HUDEP-2 (cell line): ENCODE data around the gene PEAR1.
A peak's percentile ranks its signal among the peaks of the same experiment; 100 is the strongest.
"Not testable (repeated sequence)": the region's sequence is repeated elsewhere in the genome, so short reads cannot be mapped to it uniquely, and the experiment has no call there.

Experiments
- DNase-seq, 76 experiments: peaks; one replicate each; lab custom pipeline; 2025; ENCODE audit not compliant: unreplicated experiment in 76 of 76; lab: John Stamatoyannopoulos, UW

PEAR1 gene

DNA sequence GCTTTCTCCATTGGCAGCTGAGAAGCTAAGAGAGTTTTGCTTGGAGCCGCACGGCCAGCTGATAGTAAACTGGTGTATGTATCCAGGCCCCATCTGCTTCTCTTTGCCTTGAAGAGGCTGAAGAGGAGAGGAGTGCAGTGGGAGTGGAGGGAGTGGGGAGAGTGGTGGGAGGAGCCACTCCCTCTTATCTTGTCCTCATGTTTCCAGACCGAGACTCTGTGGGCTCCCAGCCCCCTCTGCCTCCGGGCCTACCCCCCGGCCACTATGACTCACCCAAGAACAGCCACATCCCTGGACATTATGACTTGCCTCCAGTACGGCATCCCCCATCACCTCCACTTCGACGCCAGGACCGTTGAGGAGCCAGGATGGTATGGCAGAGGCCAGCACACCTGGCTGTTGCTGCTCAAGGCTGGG, 20.9 kb downstream of the PEAR1 start:
- peak in 58 of 76 experiments; percentile 17 to 84 (median 60) for DNase-seq

DNA sequence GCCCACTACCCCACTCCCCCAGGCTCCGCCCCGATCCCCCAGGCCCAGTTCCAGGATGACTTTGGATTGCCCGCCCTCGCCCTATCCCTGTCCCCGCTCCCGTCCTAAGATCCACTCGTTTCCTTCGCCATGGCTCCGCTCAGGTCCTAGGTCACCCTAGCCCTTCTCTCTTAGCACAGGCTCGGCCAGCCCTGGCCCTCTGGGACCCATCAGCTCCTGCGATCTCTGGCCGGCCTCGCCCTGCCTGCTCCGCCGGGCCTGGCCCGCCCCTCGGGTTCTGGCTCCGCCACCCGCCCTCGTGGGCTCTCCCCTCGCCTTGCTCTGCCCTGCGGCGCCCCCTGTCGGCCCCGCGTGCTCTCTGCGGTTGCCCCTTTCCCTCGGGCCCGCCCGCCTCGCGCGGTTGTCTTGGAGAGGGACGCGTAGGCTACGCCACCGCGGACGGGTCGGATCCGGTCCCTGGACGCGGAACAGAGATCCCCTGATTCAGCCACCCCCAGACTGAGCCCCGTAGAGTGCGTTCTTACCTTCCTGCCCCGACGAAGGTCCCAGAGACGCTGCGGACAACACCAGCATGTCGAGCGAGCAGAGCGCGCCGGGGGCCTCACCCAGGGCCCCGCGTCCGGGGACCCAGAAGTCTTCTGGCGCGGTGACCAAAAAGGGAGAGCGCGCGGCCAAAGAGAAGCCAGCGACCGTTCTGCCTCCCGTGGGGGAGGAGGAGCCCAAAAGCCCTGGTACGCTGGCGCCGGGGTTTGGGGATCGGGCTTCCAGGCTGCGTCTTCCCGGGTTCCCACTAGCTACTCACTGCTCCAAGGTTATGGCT, 26.9 kb downstream of the PEAR1 start, which contains the start of gene LRRC71:
TSS of gene LRRC71 (plus strand) at position 400 of the 820 bp plus-strand sequence. CDS start at position 572, 172 bp downstream.
- DNase-seq, result peak in 74 of 76 experiments; percentile 10 to 91 (median 77)

DNA sequence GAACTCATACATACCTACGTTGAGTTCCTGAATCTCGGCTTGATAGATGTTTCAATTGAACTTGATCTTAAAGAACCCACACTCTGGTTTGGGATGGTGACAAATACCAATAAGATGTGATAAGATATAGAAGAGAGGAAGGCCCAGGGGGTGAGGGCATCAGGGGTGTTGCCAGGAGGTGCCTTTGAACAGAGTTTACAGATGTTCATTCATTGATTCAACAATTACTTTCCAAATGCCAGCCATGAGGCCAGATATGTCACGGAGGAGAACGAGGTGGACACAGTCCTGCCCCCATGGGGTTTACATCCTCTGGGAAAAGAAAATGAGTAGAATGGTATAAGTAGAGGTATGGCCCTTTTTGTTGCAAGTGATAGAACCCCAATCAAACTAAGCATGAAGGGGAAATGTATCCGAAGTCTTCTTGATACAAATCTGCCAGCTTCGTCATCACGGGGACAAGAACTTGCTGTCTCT, 27.6 kb downstream of the PEAR1 start:
- DNase-seq, result no peak

DNA sequence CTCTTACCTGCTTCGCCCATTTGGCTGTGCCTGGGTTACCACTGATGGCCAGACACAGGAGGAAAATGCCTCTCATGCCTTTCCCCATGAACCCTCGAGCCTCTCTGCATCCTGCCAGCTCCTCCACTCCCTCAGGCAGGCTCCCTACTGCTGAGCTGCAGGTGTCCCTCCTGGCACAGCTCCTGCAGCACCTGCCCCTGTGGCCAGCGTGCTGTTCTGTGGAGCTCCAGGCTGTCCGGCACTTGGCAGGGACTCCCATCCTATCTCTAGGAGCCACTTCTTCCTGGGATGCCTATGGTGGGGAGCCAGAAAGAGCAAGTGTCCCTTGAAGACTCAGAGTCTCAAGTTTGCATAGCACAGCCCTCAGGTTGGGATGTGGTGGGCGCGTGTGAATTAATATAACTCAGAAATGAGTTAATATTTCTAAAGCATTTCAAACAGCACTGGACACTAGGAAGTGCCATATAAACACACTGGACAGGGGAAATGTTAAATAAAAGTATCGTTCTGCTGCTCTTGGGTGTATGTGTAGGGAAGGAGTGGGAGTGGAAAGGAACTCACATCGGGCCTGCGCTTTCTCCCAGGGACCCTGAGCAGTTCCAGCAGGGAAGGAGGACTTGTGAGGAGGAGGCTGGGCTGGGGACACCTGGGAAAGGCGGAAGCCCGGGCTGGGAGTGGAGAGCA, 29.6 kb downstream of the PEAR1 start:
- DNase-seq, result no peak

DNA sequence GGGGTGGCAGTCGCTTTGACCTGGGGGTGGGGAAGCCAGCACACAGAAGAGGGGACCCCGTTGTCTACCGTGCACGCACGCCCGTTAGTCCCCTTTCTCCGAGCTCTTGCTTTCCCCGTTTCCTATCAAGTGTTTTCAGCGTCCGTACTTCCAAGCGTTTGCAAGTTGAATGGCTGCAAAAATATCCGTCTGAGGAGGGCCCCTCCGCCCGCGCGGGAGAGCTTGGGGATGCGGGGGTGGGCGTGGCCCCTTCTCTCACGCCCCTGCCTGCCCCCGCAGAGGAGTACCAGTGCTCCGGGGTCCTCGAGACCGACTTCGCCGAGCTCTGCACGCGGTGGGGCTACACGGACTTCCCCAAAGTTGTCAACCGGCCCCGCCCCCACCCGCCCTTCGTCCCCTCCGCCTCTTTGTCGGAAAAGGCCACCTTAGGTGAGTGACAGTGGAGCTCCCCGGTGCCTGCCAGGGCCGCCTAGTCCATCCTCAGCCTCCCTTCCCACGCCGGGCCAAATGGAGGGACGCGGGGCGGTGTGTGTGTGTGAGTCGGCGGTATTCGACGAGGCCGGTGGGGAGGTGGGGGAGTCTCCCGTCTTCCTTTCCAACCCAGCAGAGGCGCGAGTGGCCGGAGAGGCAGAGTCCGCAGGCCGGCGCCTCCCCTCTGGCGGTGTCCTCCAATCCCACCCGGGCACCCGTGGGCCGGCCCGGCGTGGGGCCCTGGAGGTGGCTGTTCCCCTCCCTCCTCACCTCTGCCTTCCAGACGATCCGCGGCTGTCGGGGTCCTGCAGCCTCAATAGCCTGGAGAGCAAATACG, 30.4 kb downstream of the PEAR1 start:
- DNase-seq, result no peak

DNA sequence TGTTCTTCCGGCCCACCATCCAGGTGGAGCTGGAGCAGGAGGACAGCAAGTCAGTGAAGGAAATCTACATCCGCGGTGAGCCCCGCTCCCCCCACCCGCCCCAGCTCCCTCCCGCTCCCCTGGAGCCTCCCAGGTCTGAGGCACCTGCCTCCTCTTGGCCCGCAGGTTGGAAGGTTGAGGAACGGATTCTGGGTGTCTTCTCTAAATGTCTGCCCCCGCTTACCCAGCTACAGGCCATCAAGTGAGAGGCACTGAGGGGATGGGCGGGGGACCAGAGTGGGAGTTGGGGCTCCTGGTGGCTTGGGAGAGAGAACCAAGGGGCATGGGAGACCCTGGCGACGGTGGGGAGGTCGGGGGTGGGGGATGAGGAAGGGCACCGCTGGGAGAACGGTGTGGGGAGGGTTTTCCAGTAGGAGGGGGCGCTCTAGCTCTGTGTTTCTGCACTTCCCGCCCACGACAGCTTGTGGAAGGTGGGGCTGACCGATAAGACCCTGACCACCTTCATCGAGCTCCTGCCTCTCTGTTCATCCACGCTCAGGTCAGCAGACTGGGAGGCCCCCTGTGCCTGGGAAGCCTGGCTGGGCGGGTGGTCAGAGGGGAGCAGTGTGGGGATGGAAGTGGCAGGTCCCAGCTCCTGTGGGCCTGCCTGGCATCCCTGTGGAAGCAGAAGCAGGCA, 31.1 kb downstream of the PEAR1 start:
- DNase-seq, result no peak

DNA sequence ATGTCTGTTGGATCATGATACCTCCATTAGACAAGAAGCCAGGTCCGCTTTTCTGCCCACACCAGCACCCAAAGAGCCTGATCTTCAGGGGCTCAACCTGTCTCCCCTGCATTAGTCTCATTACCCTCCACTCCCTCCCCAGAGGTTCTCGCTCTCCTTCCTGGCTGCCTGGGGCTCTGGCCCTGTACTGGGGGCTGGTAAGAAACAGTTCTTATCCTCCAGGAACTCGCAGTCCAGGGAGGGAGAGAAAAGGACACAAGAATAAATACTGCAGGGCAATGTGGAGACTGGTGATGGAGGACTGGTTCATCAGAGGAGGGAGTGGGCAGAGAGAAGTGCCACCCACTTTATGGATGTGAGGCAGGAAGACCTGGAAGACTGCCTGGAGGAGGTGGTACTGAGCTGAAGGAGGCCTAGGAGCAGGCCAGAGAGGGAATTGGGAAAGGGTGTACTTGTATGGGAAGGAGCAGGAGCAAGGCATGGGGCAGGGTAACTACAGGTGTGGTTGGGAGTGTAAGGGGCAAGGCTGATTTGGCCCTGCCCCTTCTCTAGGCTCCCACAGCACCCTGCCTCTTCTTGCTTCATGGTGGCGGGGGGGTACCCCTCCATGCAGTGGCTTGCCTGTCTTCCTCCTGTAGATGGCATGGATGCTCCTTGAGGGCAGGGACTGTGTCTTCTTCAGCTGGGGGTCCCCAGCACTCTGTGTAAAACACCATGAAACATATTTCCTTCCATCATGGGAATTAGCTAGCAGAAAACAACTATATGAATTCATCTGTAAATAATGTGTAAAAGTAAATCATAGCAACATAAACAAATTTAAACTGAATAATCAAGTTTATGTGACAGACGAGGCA, 31.9 kb downstream of the PEAR1 start:
- DNase-seq, result no peak

DNA sequence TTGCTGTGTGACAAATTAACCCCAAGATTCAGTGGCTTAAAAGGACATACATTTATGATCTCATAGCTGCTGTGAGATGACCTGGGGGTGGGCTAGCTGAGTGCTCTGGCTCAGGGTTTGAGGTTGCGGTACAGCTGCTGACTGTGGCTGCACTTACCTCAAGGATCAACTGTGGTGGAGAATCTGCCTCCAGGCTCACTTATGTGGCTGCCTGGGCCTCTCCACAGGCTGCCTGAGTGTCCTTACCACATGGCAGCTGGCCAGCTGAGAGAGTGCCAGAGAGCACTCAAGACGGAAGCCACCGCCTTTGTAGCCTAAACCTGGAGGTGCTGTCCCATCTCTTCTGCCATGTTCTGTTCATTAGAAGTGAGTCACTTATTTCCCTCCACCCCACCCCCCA, 32.7 kb downstream of the PEAR1 start:
- peak in 74 of 76 experiments; percentile 46 to 95 (median 87) for DNase-seq

- DNase-seq, result not testable (repeated sequence)
These were observed 33.2 kb downstream of the PEAR1 start for GRCh38 chr1:156926695-156927094.

DNA sequence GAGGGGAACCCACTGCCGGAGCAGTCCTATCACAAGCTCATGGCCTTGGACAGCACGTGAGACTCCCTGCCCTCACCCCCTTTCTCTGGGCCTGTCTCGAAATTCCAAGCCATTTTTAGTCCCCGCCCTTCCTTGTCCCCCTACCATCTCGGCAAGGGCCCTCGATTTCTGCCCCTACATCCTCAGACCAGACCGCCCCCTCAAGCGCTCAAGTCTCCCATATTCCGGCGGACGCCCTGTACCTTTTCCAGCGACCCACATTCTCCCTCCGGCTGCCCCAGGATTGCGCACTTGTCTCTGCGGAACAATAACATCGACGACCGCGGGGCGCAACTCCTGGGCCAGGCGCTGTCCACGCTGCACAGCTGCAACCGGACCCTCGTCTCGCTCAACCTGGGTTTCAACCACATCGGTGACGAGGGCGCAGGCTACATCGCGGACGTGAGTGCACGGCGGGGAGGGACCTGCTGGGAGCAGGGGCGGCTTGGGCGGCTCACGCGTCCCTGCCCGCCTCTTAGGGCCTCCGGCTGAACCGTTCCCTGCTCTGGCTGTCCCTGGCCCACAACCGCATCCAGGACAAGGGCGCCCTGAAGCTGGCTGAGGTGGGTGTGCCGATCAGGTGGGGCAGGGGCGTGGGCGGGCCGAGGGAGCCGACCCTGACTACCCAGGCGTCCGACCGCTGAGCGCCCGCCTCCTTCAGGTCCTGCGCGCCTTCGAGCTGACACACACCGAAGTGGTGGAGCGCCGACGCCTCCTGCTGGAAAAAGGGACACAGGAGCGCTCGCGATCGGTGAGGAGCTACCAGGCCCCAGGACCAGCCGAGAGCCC, 33.9 kb downstream of the PEAR1 start:
- peak in 65 of 76 experiments; percentile 13 to 81 (median 61) for DNase-seq

DNA sequence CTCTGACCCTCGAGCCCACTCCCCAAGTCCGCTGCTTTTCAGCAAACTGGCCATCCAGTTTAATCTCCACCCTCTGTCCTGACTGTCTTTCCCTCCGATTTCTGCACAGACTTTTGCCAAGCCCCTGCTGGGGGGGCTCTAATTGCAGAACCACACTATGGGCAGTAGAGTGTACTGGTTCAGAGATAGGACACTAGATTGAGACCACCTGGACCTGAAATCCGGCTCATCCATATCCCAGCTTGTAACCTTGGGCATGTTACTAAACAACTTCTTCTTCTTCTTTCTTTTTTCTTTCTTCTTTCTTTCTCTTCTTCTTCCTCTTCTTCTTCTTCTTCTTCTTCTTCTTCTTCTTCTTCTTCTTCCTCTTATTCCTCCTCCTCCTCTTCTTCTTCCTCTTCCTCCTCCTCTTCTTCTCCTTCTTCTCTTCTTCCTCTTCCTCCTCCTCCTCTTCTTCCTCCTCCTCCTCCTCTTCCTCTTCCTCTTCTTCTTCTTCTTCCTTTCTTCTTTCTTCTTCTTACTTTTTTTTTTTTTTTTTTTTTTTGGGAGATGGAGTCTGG, 34.6 kb downstream of the PEAR1 start:
- no peak for DNase-seq

- DNase-seq, result no peak
These were observed 36.2 kb downstream of the PEAR1 start for GRCh38 chr1:156929596-156930238.

DNA sequence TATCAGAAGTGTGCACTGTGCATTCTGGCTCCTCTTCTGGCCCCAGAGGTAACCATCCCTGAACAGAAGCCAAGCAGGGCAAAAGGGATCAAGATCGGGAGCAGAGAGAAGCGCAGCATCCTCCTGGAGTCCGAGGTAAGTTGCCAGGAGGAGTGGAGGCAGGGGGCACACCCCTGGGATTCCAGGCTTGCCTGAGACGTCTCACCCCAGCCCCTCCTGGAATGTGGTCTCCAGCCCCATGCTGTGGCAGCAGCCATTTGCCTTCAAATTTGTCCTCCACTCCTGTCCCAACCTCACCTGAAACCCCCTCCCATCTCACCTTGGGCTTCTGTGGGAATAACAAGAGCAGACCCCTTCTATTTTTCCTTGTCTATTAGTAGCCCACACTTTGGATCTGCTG, 37.0 kb downstream of the PEAR1 start:
- DNase-seq, result no peak

DNA sequence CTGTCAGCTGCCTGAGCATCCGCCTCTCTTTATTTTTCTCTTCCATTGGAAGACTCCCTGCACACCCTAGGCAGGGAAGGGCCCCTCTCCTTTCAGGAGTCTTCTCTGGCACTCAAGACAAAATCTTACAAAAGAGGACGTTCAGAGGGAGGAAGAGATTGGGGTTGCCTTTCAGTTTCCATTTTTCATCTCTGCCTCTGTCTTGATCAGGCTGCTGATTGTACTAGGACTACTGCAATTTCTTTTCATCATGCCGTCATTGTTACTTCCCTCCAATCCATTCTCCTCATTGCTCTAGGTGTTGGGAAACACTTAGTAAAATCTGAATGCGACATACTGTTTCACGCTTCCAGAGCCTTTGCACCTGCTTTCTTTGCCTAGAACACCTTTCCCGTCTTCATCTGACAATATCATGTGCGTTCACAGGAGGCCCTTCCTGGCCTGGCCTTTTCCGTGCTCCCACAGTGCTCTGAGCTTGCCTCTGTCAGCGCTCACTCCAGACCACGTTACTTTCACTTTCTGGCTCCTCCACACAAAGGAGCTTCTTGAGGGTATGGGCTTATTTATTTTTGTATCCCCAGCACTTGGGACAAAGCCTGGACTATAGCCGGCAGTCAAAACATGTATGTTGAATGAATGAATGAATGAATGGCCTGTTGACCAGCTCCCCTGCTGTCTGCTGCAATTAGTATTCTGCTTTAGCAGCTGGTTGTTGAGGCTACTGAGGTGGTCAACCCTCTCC, 37.9 kb downstream of the PEAR1 start:
- DNase-seq, result no peak

- no peak for DNase-seq
These were observed 38.6 kb downstream of the PEAR1 start for GRCh38 chr1:156931974-156932710.

DNA sequence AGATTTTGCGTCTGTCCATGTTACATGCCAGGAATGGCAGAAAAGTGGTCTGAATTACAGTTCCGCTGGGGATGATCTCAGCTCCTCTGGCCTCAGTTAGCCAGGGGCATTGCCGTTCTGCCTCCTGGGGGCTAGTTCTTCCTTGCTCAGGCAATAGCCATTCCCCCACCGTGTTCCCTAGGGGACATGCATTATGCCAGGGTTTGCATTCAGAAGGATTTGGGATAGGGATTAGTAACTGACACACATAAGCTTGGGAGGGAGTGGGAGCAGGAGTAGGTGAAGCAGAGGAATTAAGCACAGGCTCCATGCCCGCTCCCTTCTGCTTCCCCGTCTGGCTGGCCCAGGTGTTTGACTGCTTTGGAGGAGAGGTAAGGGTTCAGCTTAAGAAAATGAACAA, 39.6 kb downstream of the PEAR1 start:
- no peak for DNase-seq
